Measurements from ENCODE around the gene FARSB. TPM values are rescaled to one million over a fixed set of nuclear protein-coding genes. Genes with fewer than 3 reads are reported as not detected.

Gene FARSB
- total RNA-seq, 1 experiment from 2014 or later = 32.9 TPM

DNA sequence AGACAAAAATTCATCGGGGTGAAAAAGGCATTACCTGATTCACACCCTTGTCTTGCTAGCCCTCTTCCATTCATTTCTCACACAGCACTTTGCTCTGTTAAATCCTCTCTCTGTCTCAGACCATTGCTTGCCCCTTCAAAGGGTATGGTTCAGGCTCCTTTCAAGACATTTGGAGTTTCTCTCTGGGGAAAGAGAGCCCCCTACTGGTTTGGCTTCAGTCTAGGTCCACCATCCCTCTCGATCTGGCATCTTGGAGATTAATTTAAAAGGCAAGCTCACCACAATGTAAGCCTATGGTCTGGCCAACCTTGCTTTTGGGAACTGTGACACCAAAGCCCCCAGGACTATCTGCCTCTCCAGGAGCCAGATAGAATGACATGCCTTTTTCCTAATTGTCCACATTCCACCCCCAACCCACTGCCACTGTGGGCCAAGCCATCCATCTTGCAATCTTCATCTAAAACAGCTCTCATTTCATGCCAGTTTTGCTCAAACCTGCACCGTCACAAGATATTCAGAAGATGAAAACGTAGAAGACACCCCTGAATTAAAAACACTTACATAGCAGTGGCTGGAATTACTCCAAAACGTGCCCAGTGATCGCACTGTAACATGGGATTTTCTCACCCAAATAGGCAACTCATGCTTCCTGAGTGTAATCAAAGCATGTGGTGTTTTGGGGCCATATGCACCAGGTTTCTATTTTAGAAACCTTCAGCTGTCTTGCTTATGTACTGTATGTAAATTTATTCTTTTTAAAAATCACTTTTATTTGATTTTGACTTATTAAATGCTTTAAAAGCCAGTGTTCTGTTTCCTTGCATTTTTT, 93.9 kb downstream of the FARSB start:
- Histone ChIP-seq H3K4me3 (ENCODE audit: low read length) (no peak overlapping the region), H3K9me3 (ENCODE audit: low read length) (no peaks in the 10 kb centered on the region), H3K27ac (ENCODE audit: low read length) (no peak overlapping the region), H3K36me3 (ENCODE audit: low read depth, low read length) (peaks cover 2% of the 10 kb centered on the region; the same call in 1 of the 2 replicates), H3K9me2 (replicated peaks; ENCODE audit: low read length) (no peaks in the 10 kb centered on the region), H3K27me3 (ENCODE audit: low read length) (no peaks in the 10 kb centered on the region), H3K9ac (ENCODE audit: low read length) (no peak overlapping the region), H2AFZ (ENCODE audit: low read length) (no peak overlapping the region), H3K4me2 (ENCODE audit: low read length) (no peak overlapping the region), H3K79me2 (ENCODE audit: low read length) (no peaks in the 10 kb centered on the region), H3F3A (ENCODE audit: low read length, unreplicated experiment) (no peaks in the 10 kb centered on the region), H3K4me1 (ENCODE audit: insufficient read depth, low read length) (no peaks in the 10 kb centered on the region), H4K20me1 (ENCODE audit: low read length) (no peaks in the 10 kb centered on the region)
- DNase-seq (peak; percentile 59), ATAC-seq (peak; percentile 78)
- TF ChIP-seq, protein P1, sequence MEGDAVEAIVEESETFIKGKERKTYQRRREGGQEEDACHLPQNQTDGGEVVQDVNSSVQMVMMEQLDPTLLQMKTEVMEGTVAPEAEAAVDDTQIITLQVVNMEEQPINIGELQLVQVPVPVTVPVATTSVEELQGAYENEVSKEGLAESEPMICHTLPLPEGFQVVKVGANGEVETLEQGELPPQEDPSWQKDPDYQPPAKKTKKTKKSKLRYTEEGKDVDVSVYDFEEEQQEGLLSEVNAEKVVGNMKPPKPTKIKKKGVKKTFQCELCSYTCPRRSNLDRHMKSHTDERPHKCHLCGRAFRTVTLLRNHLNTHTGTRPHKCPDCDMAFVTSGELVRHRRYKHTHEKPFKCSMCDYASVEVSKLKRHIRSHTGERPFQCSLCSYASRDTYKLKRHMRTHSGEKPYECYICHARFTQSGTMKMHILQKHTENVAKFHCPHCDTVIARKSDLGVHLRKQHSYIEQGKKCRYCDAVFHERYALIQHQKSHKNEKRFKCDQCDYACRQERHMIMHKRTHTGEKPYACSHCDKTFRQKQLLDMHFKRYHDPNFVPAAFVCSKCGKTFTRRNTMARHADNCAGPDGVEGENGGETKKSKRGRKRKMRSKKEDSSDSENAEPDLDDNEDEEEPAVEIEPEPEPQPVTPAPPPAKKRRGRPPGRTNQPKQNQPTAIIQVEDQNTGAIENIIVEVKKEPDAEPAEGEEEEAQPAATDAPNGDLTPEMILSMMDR (conservative IDR thresholded peaks at IDR 0.05; ENCODE audit: low read depth, low read length) = peak; percentile 73
- no peak for TF ChIP-seq EZH2phosphoT487 (IDR thresholded peaks at IDR 0.05; ENCODE audit: borderline replicate concordance, low read length)
- CTCF ChIA-PET = interaction anchor here (0.6 to 1.2 kb wide), 3 partner anchors 110 to 524 kb away, joined by 3 to 5 read pairs (median 3); no protein-coding TSS in a partner anchor
- intact Hi-C loops (cut with micrococcal nuclease) = no loop called here
- POLR2A ChIA-PET (ENCODE audit: unreplicated experiment) = no interaction called here
- no TSS peak for BruUV-seq (replicated peaks)

DNA sequence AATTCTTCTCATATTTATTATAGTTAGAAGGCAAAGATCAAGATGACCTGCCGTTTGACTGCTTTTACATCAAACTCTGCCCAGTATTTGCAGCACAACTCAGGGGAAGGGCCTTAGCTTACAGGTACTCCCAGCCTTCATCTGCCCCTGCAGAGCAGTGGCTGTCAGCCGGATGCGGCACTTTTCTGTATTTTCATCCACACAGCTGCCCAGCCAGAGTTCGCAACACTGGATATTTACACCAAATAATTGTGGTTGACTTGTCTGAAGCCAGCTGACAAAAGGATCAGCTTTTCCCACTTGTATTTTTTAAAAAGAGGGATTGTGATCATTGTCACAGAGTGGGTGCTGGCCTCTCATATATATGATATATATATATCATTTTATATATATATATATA, 94.7 kb downstream of the FARSB start:
- CTCF ChIA-PET = interaction anchor here (1.2 kb wide), 1 partner anchor 243 kb away, joined by 5 read pairs; no protein-coding TSS in a partner anchor
- no peaks in the 10 kb centered on the region for H3K79me2 ChIP-seq (ENCODE audit: low read length)
- H3K4me3 ChIP-seq (ENCODE audit: low read length) = no peak overlapping the region
- intact Hi-C loops (cut with micrococcal nuclease) = no loop called here
- POLR2A ChIA-PET (ENCODE audit: unreplicated experiment) = no interaction called here
- no peak overlapping the region for H3K9ac ChIP-seq (ENCODE audit: low read length)
- H2AFZ ChIP-seq (ENCODE audit: low read length) = no peak overlapping the region
- no peak overlapping the region for H3K4me2 ChIP-seq (ENCODE audit: low read length)
- H4K20me1 ChIP-seq (ENCODE audit: low read length) = no peaks in the 10 kb centered on the region
- H3K4me1 ChIP-seq (ENCODE audit: insufficient read depth, low read length) = no peaks in the 10 kb centered on the region
- H3K9me2 ChIP-seq (replicated peaks; ENCODE audit: low read length) = no peaks in the 10 kb centered on the region
- H3K27ac ChIP-seq (ENCODE audit: low read length) = no peak overlapping the region
- H3K9me3 ChIP-seq (ENCODE audit: low read length) = no peaks in the 10 kb centered on the region
- H3K36me3 ChIP-seq (ENCODE audit: low read depth, low read length) = no peaks in the 10 kb centered on the region; the same call in 1 of the 2 replicates
- no peaks in the 10 kb centered on the region for H3F3A ChIP-seq (ENCODE audit: low read length, unreplicated experiment)
- BruUV-seq (replicated peaks) = no TSS peak
- TF ChIP-seq EZH2phosphoT487 (IDR thresholded peaks at IDR 0.05; ENCODE audit: borderline replicate concordance, low read length) (no peak), EZH2 (IDR thresholded peaks at IDR 0.05; ENCODE audit: low read length, unreplicated experiment) (no peak)
- TF ChIP-seq, protein P1 (conservative IDR thresholded peaks at IDR 0.05; ENCODE audit: low read depth, low read length) = no peak
- DNase-seq (no peak), ATAC-seq (no peak)
- no peaks in the 10 kb centered on the region for H3K27me3 ChIP-seq (ENCODE audit: low read length)

- peaks cover 29% of the 10 kb centered on the region for H3K27me3 ChIP-seq (ENCODE audit: low read length)
- no peaks in the 10 kb centered on the region for H3K9me3 ChIP-seq (ENCODE audit: low read length)
- H3K27ac ChIP-seq (ENCODE audit: low read length) = no peak overlapping the region
- H3F3A ChIP-seq (ENCODE audit: low read length, unreplicated experiment) = no peaks in the 10 kb centered on the region
- ChIA-PET POLR2A (ENCODE audit: unreplicated experiment) (no interaction called here), CTCF (no interaction called here)
- TF ChIP-seq, protein P1 (conservative IDR thresholded peaks at IDR 0.05; ENCODE audit: low read depth, low read length) = no peak
- TF ChIP-seq EZH2 (IDR thresholded peaks at IDR 0.05; ENCODE audit: low read length, unreplicated experiment) = no peak
- no peak for TF ChIP-seq EZH2phosphoT487 (IDR thresholded peaks at IDR 0.05; ENCODE audit: borderline replicate concordance, low read length)
- no peak overlapping the region for H3K4me2 ChIP-seq (ENCODE audit: low read length)
- ATAC-seq (no peak), DNase-seq (no peak)
- BruUV-seq (replicated peaks) = no TSS peak
- H3K9me2 ChIP-seq (replicated peaks; ENCODE audit: low read length) = no peaks in the 10 kb centered on the region
- H4K20me1 ChIP-seq (ENCODE audit: low read length) = no peaks in the 10 kb centered on the region
- no peak overlapping the region for H2AFZ ChIP-seq (ENCODE audit: low read length)
- H3K4me1 ChIP-seq (ENCODE audit: insufficient read depth, low read length) = no peaks in the 10 kb centered on the region
- H3K36me3 ChIP-seq (ENCODE audit: low read depth, low read length) = no peaks in the 10 kb centered on the region
- no peak overlapping the region for H3K9ac ChIP-seq (ENCODE audit: low read length)
- intact Hi-C loops (cut with micrococcal nuclease) = no loop called here
- H3K79me2 ChIP-seq (ENCODE audit: low read length) = no peaks in the 10 kb centered on the region
- no peak overlapping the region for H3K4me3 ChIP-seq (ENCODE audit: low read length)
These were observed 101.4 kb downstream of the FARSB start for GRCh38 chr2:222554517-222554916.
